NCI-H2196 treated with DMSO at 0.1 percent for 48 hours (cell line): ENCODE data around the gene GPR18.

Experiments
- DNase-seq: peaks from one replicate; lab custom pipeline; 2025; ENCODE audit not compliant: unreplicated experiment; lab: John Stamatoyannopoulos, UW

Gene GPR18

DNA sequence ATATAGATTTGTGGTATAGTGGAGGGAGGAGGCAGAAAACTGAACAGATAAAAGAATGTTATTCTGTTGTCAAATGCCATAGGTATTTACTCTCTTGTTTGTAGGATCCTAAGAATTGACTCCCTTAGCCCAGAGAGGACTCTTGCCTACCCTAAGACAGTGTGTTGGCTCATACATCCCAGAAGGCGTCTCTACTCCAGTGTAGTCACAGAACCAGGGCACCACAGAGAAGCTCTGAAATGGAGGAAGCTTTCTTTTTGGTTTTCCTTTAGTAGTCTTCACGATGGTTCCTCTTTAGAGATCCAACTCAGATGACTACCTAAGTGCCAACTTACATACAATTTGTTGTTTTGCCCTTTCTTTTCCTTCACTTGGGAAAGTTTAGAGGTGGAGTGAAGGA, 35.0 kb upstream of the GPR18 start:
- no peak for DNase-seq

DNA sequence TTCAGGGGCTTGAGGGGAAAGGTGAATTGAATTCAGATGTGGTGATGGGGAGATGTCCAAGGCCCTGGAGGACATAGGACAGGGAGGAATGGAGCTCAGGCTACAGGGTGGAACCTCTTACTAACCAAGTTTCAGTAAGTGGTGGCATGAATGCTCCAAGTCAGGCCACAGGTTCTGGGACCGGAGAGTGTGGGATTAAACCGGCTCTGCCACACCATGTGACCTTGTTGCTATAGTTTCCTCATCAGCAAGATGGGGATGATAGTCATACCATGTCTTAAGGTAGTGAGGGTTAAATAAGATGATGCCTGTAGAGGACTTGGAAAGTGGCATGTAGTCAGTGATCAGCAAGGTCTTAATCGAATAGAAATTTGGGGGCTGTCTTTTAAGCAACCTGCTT, 32.7 kb upstream of the GPR18 start:
- DNase-seq, result no peak

DNA sequence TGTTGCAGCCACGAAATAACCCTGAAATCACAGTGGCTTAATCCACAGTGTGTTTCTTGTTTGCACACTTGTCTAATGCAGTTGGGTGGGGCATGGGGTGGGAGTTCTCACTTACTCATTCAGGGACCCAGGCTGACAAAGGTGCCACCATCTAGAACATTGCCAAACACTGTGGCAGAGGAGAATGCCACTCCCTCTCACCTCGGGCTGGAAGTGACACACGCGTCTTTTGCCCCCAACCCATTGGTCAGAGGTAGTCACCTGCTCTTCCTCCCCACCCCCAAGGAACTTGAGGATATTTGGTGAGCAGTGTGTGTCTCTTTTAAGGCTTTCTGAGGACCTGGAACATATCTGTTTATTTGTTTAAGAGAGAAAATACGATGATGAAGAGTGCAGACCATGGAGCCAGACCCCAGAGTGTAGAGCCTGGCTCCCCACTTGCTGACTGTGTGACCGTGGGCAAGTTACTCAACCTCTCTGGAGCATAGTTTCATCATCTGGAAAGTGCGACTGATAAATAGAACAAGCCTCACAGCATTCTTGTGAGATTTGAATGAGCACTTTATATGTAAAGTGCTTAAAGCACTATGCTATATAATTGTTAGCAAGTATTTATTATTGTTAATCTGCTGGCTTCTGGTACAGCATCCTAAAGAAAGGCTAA, 31.6 kb upstream of the GPR18 start:
- DNase-seq, result no peak

DNA sequence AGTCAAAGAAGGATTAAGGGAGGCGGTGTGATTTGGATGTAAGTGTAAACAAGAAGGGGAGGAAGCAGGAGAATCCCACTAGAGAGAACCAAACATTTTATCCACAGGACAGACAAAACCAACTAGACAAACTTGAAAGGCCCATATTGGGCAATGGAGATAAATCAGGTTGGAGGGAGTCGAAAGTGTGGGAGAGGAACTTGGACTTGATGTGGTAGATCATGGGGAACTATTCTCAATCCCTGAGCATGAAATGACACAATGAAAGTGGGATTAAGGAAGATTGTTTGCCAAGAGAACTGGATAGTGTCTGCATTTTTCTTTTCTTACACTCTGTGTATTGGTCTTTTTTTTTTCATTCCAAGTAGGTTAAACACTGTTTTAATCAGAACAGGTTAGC, 31.1 kb upstream of the GPR18 start:
- DNase-seq, result no peak

DNA sequence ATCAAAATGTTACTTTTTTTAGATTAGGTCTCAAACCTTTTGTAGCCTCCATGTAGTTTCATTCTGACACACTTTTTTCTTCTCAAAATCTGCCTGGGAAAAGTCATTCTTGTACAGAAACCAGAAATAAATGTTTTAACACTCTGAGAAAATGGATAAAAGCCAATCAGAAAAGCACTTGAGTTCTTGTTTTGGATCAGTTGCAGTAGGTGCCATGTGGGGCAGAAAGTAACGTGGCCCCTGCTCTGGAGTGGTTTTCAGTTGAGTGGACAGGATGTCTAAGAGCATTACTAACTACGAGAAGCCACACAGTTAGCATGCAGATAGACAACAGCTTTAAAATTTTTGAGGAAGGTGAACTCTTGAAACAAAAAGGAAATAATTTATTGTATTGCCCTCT, 29.9 kb upstream of the GPR18 start:
- no peak for DNase-seq

DNA sequence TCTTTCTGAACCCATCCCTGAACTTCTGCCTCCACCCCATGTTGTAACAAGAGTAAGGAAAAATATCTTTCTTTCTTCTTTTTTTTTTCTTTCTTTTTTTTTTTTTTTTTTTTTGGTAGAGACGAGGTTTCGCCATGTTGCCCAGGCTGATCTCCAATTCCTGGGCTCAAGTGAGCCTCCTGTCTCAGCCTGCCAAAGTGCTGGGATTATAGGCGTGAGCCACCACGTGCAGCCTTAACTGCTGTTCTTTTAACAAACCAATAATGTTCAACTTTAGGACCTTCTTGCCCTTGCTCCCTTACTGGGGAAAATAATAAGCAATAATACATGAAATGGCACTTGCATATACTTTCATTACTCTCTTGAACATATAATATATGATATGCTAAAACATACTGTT, 29.4 kb upstream of the GPR18 start:
- no peak for DNase-seq

DNA sequence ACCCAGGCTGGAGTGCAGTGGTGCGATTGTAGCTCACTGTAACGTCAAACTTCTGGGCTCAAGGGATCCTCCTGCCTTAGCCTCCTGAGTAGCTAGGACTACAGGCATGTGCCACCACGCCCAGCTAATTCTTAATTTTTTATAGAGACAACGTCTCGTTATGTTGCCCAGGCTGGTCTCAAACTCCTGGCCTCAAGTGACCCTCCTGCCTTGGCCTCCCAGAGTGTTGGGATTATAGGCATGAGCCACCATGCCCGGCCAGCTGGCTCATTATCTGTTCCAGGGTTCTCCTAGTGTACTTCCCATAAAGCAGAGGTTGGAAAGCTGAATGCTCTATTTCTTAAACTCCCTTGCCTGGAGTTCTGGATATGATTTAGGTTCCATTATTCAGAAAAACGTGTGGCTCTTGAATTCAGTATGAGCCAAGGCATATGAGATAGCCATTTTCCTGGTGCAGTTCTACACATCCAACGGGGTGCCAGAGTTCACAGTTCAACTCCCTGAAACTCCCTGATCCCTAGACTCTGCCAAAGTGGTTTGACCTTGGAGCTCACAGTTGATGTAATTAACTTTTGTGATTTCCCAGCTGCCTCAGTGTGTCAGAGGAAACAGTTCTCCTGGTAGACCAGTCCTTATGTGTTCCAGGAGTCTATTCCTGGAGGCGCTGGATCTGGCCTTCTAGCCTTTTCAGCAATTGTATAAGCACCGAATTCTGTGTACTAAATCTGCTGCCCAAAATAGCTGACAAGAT, 27.4 kb upstream of the GPR18 start:
- DNase-seq, result no peak

DNA sequence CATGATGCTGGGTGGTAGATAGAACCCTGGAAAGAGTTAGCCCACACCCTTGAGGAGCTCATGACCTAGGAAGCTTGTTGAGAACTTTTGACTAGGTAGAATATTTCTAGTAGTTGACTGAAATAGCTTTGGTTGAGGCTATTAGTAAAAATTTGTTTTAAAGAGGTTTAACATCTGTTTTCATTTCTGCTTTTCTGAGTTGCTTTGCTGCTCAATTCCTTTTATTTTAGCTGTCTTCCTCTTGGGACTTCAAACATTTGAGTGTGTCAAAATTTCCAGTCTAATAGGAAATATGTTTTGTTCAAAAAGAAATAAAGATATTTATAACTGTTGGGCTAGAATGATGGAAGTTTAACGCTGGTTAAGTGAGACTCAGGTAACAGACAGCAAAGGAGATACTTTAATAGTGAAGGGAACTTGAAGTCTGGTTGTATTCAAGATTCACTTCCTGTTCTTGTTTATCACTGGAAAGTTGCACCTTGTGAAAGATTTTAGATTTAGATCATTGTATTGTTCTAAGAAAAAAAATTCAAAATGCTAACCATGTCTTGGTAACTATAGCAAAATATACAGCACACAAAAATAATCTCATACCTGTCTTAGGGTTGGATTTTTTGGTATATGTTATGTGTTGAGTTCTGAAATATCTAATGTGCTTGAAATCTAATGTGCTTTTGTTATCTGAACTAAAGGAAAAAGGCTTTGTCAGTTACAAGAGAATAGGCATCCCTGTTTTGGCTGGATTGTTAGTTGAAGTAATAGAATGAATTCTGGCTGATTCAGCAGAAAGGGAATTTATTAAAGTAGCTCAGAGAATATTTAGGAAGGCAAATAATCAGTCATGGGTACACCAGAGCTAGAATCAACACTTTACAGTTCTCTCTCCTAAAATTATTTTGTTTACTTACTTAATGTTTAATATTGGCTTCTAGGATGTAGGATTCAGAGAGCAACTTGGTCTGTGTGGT, 24.4 kb upstream of the GPR18 start:
- no peak for DNase-seq

DNA sequence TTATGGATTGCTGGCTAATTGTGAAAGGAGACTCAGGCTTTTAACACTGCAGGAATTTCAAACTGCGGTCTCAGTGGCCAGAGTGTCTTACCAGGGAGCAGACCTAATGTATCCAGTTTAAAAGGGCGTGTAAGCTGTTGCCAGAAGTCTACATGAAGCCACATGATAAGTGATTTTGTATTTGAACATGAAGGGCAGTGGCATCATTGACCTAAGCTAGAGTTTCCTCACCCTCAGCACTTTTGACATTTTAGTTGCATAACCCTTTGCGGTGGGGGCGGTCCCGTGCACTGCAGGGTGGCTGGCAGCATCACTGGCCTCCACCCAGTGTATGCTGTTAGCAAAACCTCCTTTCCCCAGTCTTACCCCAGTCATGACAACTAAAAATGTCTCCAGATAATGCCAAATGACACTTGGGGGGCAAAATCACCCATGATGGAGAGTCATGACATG, 23.7 kb upstream of the GPR18 start:
- no peak for DNase-seq

DNA sequence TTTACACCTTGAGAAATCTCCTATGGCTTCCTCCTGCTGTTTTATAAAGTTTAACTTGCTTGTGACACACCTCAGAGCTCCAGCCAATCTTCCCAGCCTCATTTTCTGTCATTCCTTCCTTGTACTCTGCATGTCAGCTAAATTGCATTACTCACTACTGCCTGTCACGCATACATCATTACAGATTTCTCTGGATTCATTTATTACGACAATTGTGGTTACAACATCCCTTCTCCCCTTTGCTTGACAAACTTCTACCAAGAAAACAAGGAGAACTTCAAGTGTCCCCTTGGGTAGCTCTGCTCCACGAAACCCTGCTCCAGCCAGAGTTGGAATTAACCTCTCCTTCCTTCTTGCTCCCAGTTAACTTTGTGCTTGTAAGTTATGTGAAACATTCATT, 22.0 kb upstream of the GPR18 start:
- no peak for DNase-seq

DNA sequence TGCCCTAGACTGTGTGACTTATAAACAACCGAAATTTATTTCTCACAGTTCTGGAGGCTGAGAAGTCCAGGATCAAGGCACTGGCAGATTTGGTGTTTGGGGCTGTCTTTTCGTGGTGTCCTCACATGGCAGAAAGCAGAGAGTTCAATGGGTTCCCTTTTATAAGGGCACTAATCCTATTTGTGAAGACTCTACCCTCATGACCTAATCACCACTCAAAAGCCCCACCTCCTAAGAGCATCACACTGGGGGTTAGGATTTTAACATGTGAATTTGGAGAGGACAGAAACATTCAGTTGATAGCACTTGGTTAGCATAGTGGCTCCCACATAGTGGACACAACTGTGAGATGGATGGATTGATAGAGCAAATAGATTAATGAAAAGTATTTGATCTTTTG, 21.5 kb upstream of the GPR18 start:
- no peak for DNase-seq

DNA sequence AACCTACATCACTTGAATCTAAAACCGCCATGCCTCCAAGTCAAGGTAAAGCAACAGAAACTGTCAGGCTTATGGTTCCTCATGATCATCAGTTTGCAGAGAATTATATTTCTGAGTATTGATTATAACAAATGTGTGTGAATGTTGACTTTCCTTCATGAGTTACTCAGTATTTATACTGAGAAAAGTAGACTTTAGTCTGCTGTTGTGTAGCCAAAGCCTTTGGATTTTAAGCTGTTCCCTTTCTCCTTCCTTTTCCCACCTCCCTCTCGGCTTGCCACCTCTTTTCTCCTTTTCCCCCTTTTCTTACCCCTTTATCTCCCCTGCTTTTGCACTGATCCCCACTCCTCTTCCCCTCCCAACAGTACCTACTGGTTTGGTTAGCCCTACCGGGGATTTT, 20.7 kb upstream of the GPR18 start:
- no peak for DNase-seq

DNA sequence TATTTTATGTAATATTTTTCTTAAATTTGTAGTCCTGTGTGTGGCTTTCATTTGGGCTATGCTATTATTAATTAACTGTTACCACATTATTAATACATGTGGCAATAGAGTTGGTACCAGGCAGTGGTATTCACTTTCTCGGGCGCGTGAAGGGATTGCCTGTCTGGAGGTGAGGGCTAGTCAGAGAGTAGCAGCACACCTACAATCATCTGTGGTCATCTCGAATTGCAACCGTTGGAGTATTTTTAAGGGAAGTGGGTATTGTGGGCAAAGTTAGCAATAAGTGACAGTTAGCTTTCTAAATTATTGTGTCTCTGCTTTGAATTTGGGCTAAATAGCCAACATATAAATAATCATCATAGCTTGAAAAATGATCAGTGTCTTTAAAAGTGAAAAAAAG, 20.0 kb upstream of the GPR18 start:
- no peak for DNase-seq

DNA sequence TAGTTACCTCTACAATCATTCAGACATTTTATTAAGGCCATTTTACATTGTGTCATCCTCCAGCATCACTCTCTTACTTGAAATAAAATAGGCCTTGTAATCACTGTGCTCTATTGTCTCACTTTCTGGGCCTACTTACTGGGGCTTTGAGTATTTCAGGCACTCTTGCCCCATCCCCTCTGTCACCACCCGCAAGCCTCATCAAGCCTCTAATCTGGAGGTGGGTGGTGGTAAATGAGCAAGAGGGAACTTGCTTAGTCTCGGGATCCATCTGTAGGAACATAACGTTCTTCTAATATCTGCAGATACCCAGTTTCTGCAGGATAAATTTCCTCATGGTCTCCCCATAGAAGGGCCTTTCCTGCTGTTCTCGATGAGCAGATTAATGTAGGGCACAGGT, 19.4 kb upstream of the GPR18 start:
- no peak for DNase-seq

DNA sequence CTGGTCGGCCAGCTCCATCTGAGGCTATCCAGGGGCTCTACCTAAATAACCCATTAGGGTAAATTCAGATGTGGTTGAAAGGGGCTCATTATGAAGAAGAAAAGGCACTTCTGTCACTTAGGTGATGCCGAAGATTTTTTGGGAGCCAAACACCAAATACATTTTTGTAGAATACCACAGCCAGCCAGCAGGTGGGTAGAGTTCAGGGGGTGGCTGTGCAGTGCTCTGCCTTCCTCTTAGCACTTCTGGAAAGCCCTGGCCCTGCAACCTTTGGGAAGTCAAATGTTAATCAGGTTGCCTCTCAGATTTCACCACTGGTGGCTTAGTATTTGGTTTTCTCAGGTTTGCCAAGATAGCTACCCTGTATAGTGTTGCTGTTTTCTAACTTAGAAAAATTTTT, 18.5 kb upstream of the GPR18 start:
- DNase-seq, result no peak

DNA sequence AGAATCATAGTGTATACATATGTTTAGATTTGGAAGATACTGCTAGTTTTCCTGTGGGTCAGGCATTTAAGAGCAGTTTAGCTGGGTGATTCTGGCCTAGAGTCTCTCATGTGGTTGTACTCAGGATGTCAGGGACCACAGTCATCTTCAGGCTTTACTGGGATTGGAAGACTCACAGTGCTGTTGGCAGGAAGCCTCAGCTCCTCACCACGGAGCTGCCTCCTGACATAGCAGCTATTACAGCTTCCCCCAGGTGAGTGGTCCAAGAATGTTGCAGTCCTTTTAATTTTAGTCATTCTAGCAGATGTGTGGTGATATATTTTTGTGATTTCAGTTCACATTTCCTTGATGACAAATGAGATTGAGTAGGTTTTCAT, 16.9 kb upstream of the GPR18 start:
- DNase-seq, result no peak

DNA sequence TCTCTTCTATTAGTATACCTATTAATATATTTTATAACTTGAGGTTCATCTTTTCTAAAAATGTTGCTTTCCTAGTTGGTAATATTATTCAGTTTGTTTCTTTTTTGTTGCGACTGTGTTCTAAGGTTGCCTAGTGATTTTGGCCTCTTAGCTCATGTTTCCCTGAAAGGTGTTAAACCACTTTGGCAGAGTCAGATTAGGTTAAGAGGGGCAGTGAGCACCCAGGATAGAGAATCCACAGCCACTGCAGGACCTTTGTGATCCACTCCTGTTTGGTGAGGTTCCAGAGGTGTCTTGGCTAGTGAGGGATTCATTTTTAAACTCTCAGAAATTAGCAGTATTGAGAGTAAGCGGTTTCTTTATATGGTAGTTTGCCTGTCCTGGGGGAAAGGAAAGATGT, 14.9 kb upstream of the GPR18 start:
- no peak for DNase-seq

DNA sequence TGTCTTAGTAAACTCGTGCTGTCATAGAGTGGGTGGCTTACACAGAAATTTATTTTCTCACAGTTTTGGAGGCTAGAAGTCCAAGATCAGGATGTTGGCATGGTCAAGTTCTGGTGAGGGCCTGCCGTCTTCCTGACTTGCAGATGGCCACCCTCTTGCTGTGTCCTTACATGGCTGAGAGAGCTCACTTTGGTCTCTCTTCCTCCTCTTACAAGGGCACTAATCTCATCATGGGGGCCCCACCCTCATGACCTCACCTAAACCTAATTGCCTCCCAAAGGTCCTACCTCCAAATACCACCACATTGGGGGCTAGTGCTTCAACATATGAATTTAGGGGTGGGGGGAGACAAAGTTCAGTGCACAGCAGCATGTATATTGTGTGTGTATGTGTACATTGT, 14.3 kb upstream of the GPR18 start:
- no peak for DNase-seq

DNA sequence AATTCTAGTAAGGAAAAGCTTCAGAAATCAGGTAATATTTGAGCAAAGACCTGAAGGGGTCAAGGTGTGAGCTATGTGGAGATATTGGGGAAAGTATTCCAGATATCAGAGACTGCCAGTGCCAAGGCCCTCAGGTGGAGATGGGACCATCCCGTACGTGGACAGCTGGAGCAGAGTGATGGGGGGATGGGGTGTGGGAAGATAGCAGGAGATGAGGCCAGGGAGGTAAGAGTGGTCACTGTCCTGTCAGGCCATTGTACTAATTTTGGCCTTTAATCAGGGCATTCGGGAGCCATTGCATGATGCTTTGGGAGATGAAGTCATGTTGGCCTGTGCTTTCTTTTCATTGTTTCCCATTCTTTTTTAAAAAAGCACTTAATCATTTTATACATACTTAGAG, 13.1 kb upstream of the GPR18 start:
- DNase-seq, result no peak

DNA sequence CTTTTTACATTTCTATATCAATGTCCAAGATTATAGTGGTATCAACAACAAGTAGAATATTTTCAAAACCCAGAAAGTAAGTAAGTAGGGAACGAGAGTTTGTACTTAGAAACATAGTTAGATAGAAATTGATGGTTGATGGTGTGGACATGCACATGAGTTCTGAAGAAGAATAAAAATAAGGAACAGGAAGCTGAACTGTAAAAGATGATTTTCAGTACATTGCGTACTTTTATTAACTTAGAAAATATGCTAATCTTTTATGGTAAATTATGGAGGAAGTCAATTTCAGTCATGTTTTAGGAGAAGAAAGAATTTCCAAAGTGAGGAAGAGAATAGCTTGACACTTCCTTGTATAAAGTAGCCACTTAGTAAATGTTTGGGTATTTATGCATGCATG, 12.3 kb upstream of the GPR18 start:
- no peak for DNase-seq

DNA sequence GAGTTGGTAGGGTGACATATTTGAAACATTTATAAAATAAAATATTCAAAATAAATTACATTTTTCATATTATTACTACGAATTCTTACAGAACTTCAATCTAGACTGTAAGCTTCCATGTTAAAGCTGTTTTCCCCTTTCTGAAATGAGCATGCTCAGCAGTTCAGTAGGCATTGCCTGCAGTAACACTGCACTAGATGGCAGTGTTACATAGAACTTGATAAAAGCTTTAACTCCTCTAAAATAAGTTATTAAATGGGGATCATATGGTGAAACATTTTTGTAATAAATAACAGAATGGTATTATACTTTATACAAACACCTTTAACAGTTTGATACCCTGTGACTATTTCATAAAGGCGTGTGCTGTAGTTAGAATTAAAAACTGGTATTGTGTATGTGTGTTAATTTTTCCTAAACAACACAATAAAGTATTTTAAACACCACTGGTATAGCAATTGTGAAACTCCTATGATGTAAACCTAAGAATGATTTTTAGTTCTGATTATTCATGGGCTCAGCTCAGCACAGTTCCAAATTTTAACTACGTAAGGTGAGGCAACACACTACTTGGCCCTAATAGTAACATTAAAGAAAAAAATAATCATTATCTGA, 11.6 kb upstream of the GPR18 start:
- DNase-seq, result no peak
